Tibial nerve (tissue), 4 donors: ENCODE measurements around the gene HCK. TPM values are rescaled to one million over a fixed set of nuclear protein-coding genes. Genes with fewer than 3 reads are reported as not detected.

Experiments used
- DNase-seq, 2 donors: peaks; one replicate each; pipeline ENCODE4 v3.0.0-alpha.2; 2019; ENCODE audit warnings: low spot score in 2 of 2
- H3K27ac ChIP-seq, 4 donors: fragments of 200-600 bp; sonication (generic) in 3 of 4; one replicate each; pipeline ENCODE4 v1.5.1; 2017 to 2019; ENCODE audit warnings: mild to moderate bottlenecking in 1 of 4
- H3K27me3 ChIP-seq, 2 donors: fragments of 200-600 bp; sonication (generic) in 1 of 2; one replicate each; pipeline versions ENCODE4 v1.5.1 to v1.6.0; 2017 to 2019
- H3K36me3 ChIP-seq, 3 donors: fragments of 200-600 bp; sonication (generic); one replicate each; pipeline ENCODE4 v1.5.1; 2018 to 2019
- H3K4me1 ChIP-seq, 4 donors: fragments of 200-600 bp; sonication (generic) in 3 of 4; one replicate each; pipeline ENCODE4 v1.5.1; 2017 to 2019
- H3K4me3 ChIP-seq, 4 donors: fragments of 200-600 bp; sonication (generic) in 3 of 4; one replicate each; pipeline ENCODE4 v1.5.1; 2017 to 2019; ENCODE audit warnings: mild to moderate bottlenecking in 1 of 4, moderate library complexity in 1 of 4
- H3K9me3 ChIP-seq, 4 donors: fragments of 200-600 bp; sonication (generic) in 3 of 4; one replicate each; pipeline ENCODE4 v1.5.1; 2017 to 2019
- EP300 ChIP-seq, 2 donors: sonication (generic); formaldehyde crosslinking; IDR thresholded peaks; one replicate each; pipeline ENCODE4 v1.6.1; 2017; ENCODE audit warnings: antibody characterized with exemption in 2 of 2, mild to moderate bottlenecking in 1 of 2
- POLR2A ChIP-seq, 2 donors: fragments of 450-650 bp; IDR thresholded peaks; one replicate each; pipeline ENCODE4 v1.6.1; 2017; ENCODE audit warnings: antibody characterized with exemption in 2 of 2, mild to moderate bottlenecking in 2 of 2, moderate library complexity in 2 of 2
- WGBS, 2 donors: methylation state at CpG; one replicate each; pipeline ENCODE4 v1.1.5; 2018; 5-methylcytosine and 5-hydroxymethylcytosine counted together
- total RNA-seq, 4 donors: library from RNA; depleted of rRNA; stranded (reverse); fragments of >200 nt; gene quantifications; one replicate each; pipeline ENCODE4 v1.1.0, GENCODE V29; 2016
- TF ChIP-seq, protein P1 (sequence below), 5 experiments: fragments of 200-600 bp in 3 of 5; fragments of 450-650 bp in 2 of 5; sonication (generic) in 3 of 5; IDR thresholded peaks; one replicate each; pipeline ENCODE4 v1.5.1; 2016 to 2019; ENCODE audit warnings: antibody characterized with exemption in 5 of 5, mild to moderate bottlenecking in 3 of 5, moderate library complexity in 2 of 5

HCK gene
- total RNA-seq, 4 donors from 2014 or later, result 10.5 to 47.4 (median 13.7) TPM

DNA sequence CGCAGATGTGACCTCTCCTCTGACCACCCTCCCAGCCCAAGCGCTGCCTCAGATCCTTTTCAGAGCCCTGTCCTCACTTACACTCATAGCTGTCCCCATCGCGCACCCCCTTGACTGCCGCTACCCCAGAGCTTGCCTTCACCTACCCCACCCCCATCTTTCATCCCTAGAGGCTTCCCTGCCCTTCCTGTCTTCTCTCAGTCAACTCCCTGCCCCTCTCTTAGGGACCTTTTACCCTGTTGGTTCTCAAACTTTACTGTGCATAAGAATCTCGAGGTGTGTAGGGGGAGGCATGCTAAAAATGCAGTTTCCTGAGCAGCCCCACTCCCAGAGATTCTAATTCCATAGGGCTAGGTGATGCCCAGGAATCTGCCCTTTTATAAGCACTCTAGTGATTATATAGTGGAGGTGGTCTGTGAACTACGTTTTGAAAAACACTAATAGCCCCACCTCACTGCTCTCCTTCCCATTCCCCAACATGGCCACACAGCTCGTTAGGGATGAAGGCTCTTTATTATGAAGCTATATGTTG lies 58.2 kb downstream of the HCK start:
- no peaks in the 10 kb centered on the region for H3K9me3 ChIP-seq
- peaks cover 0 to 47% (median 17%) of the 10 kb centered on the region in 4 donors for H3K4me1 ChIP-seq
- 2 to 4% methylated on average over 8 of the region's 8 CpGs for WGBS, 2 donors
- peak overlapping the region; percentile 65 to 94 (median 89) for H3K4me3 ChIP-seq
- H3K27ac ChIP-seq, result peak overlapping the region in 3 of 4 donors; percentile 96 to 98 (median 97)
- TF ChIP-seq, protein P1, sequence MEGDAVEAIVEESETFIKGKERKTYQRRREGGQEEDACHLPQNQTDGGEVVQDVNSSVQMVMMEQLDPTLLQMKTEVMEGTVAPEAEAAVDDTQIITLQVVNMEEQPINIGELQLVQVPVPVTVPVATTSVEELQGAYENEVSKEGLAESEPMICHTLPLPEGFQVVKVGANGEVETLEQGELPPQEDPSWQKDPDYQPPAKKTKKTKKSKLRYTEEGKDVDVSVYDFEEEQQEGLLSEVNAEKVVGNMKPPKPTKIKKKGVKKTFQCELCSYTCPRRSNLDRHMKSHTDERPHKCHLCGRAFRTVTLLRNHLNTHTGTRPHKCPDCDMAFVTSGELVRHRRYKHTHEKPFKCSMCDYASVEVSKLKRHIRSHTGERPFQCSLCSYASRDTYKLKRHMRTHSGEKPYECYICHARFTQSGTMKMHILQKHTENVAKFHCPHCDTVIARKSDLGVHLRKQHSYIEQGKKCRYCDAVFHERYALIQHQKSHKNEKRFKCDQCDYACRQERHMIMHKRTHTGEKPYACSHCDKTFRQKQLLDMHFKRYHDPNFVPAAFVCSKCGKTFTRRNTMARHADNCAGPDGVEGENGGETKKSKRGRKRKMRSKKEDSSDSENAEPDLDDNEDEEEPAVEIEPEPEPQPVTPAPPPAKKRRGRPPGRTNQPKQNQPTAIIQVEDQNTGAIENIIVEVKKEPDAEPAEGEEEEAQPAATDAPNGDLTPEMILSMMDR (IDR thresholded peaks at IDR 0.05), result no peak
- no peak for TF ChIP-seq EP300 (IDR thresholded peaks at IDR 0.05)
- no peak for TF ChIP-seq POLR2A (IDR thresholded peaks at IDR 0.05)
- no peak for DNase-seq
- no peaks in the 10 kb centered on the region for H3K36me3 ChIP-seq
- H3K27me3 ChIP-seq, result no peaks in the 10 kb centered on the region

DNA sequence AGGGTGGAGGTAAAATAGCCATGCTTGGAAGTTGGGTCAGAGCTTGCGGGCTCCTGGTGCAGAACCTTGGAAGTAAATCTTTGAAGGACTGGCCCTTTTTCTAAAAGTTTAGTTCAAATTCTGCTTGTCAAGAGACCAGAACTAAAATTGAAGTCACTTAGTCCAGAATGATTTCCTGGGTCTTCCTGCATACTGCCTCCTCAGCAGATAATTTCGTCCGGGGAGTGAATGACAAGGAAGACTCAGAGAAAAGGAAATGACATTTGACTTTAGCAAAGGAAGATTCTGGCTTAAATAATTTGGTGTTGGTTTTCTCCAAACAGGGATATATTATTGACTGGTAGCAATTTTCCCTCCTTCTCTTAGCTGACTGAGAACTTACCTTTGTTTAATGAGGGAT lies 58.7 kb downstream of the HCK start:
- TF ChIP-seq EP300 (IDR thresholded peaks at IDR 0.05), result no peak
- TF ChIP-seq POLR2A (IDR thresholded peaks at IDR 0.05), result no peak
- TF ChIP-seq, protein P1 (IDR thresholded peaks at IDR 0.05), result no peak
- DNase-seq, result no peak
- Histone ChIP-seq H3K4me3 (peak overlapping the region; percentile 65 to 94 (median 89)), H3K4me1 (peaks cover 0 to 50% (median 17%) of the 10 kb centered on the region in 4 donors), H3K27ac (peak overlapping the region in 1 of 4 donors; percentile 97), H3K27me3 (no peaks in the 10 kb centered on the region), H3K36me3 (no peaks in the 10 kb centered on the region), H3K9me3 (no peaks in the 10 kb centered on the region)
- WGBS, 2 donors, result 48 to 64% methylated on average over 3 of the region's 3 CpGs

DNA sequence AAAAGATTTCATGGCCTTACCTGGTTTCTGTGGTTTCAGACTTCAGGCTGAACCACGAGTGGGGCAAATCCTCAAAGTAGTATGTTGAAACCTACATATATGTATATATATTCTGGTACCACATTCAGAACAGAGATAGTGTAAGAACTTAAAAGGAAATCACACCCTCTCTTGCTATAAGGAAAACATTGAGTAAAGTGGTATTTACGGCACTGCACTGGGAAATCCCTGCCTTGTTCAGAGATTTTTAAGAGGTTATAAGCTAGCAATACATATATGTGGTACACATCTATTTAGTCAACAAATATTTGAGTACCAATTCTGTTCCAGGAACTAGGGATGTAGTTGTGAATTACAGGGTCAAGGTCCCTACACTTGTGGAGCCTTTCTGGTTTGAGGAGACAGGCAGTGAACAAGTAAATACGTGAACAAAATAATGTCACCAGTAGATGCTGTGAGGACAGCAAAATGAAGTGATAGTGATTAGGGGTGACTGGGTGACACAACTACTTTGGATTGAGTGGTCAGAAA lies 59.2 kb downstream of the HCK start:
- Histone ChIP-seq H3K27ac (no peak overlapping the region), H3K36me3 (no peaks in the 10 kb centered on the region), H3K4me3 (no peak overlapping the region), H3K27me3 (no peaks in the 10 kb centered on the region), H3K4me1 (peaks cover 0 to 55% (median 17%) of the 10 kb centered on the region in 4 donors), H3K9me3 (no peaks in the 10 kb centered on the region)
- 82% methylated on average over 3 of the region's 3 CpGs for WGBS, 2 donors
- TF ChIP-seq EP300 (IDR thresholded peaks at IDR 0.05) (no peak), POLR2A (IDR thresholded peaks at IDR 0.05) (no peak)
- TF ChIP-seq, protein P1 (IDR thresholded peaks at IDR 0.05), result no peak
- DNase-seq, result no peak

DNA sequence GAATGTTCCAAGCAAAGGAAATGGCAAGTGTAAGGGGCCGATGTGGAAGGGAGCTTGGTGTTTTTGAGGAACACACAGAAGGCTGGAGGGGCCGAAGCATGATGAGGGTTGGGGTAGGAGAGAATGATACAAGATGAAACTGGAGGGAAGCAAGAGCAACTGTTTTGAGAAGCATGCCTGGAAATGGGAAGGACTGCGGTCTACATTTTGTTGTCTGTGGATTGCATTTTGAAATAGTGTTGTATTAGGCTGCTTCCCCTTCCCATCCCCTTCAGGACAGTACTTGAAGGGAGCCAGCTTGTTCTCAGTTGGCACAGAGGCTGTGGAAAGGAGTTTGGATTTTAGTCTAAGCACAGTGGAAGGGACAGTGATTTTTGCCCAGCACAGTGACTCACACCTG lies 59.7 kb downstream of the HCK start:
- Histone ChIP-seq H3K36me3 (no peaks in the 10 kb centered on the region), H3K27ac (peak overlapping the region in 1 of 4 donors; percentile 1), H3K9me3 (no peaks in the 10 kb centered on the region), H3K27me3 (no peaks in the 10 kb centered on the region), H3K4me1 (peaks cover 0 to 60% (median 17%) of the 10 kb centered on the region in 4 donors), H3K4me3 (no peak overlapping the region)
- 84 to 91% methylated on average over 3 of the region's 3 CpGs for WGBS, 2 donors
- TF ChIP-seq EP300 (IDR thresholded peaks at IDR 0.05) (peak in 1 of 2 donors; percentile 18), POLR2A (IDR thresholded peaks at IDR 0.05) (no peak)
- TF ChIP-seq, protein P1 (IDR thresholded peaks at IDR 0.05), result no peak
- DNase-seq, result no peak

DNA sequence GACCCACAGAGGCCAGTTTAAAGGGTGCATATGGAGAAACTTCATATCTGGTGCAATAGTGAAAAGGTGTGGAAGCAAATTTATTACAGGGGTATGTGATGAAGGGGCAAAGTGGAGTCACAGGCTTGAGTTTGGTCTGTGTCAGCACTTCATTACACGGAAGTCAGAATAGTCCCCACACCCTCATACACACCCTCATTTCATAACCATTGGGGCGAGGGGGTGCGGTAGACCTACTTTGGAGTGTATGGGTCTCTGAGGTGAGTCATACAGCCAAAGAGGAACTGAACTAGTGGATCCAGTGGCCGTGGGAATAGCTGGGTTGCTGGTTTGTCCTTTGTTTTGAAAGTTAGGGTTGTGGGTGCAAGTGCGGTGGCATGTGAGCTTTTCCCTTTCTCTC lies 60.8 kb downstream of the HCK start:
- WGBS, 2 donors, result 74 to 75% methylated on average over 5 of the region's 5 CpGs
- TF ChIP-seq, protein P1 (IDR thresholded peaks at IDR 0.05), result no peak
- TF ChIP-seq POLR2A (IDR thresholded peaks at IDR 0.05), result no peak
- peak in 1 of 2 donors; percentile 59 for TF ChIP-seq EP300 (IDR thresholded peaks at IDR 0.05)
- Histone ChIP-seq H3K4me3 (no peak overlapping the region), H3K9me3 (no peaks in the 10 kb centered on the region), H3K4me1 (peaks cover 0 to 71% (median 19%) of the 10 kb centered on the region in 4 donors), H3K27ac (no peak overlapping the region), H3K36me3 (no peaks in the 10 kb centered on the region), H3K27me3 (no peaks in the 10 kb centered on the region)
- peak in 1 of 2 donors; percentile 40 for DNase-seq
